ENCODE data around the gene FUCA1.
"Not testable (repeated sequence)": the region's sequence is repeated elsewhere in the genome, so short reads cannot be mapped to it uniquely, and the experiment has no call there.

Gene FUCA1

DNA sequence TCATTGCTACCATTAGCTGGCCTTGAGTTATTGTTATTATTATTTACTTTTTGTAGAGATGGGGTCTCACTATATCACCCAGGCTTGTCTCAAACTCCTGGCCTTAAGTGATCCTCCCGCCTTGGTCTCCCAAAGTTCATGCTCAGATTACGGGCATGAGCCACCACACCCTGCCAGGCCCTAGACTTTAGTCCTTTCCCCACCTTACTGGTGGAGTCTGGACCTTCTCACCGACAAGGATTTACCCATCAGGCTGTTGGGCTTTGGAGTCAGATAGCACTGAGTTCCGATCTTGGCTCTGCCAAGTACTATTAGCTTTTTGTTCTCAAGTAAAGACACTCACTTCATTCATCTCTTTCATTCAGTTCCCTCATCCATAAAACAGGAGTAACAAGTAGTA lies 27.9 kb upstream of the FUCA1 start:
- DNase-seq (ENCODE audit: low spot score): no peak

DNA sequence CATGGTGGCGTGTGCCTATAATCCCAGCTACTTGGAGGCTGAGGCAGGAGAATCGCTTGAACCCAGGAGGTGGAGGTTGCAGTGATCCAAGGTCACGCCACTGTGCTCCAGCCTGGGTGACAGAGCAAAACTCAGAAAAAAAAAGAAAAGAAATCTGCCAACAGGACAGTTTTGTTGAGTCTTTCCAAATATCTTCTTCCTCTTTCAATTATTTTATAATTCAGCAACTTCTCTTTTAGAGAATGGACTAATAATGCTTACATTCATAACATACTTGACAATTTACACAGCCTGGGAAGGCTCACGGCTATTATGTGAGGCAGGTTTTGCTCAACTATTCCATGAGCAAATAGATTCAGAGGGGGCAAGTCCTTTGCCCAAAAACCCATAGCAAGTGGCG lies 27.0 kb upstream of the FUCA1 start:
- no peak for DNase-seq (ENCODE audit: low spot score)

DNA sequence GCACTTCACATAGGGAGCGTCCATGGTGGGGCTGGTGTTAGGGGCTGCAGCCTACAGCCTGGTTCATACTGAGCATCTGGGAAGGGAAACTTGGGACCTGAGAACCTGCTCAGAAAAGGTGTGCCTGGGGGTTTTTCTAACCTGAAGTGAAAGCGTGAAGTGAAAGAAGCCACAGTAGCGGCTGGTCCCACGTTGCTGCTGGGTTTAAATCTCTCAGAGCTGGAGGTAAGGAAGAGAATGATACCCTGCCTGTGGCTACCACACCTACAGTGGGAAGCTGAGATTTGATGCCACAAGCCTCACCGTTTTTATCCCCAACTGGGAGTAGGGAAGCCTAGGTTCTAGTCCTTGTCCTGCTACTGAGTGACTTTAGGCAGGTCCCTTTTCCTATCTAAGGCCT lies 21.0 kb upstream of the FUCA1 start:
- DNase-seq (ENCODE audit: low spot score): no peak

- no peak for DNase-seq (ENCODE audit: low spot score)
Measured at GRCh38 chr1:23885222-23885621, 17.1 kb upstream of the FUCA1 start.

- DNase-seq (ENCODE audit: low spot score): no peak
Measured at GRCh38 chr1:23882746-23883145, 14.7 kb upstream of the FUCA1 start.

DNA sequence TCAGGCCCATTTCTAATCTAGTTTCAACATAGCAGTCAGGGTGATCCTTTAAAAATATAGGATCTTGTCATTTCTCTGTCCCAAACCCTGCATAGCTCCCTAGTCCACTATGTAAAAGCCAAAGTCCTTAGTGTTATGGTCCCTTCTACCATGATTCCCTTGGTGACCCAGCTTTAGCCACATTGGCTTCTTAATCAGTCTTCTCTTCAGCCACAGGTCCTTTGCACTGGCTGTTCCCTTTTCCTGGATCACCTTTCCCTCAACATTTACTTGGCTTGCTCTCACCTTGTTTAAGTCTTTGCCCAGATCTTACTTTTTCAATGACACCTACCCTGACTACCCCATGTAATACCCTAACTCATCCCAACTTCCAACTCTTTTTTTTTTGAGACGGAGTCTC lies 11.7 kb upstream of the FUCA1 start:
- no peak for DNase-seq (ENCODE audit: low spot score)

- DNase-seq (ENCODE audit: low spot score): no peak
Measured at GRCh38 chr1:23878668-23879067, 10.6 kb upstream of the FUCA1 start.

- no peak for DNase-seq (ENCODE audit: low spot score)
Measured at GRCh38 chr1:23875382-23875781, 7.3 kb upstream of the FUCA1 start.

DNA sequence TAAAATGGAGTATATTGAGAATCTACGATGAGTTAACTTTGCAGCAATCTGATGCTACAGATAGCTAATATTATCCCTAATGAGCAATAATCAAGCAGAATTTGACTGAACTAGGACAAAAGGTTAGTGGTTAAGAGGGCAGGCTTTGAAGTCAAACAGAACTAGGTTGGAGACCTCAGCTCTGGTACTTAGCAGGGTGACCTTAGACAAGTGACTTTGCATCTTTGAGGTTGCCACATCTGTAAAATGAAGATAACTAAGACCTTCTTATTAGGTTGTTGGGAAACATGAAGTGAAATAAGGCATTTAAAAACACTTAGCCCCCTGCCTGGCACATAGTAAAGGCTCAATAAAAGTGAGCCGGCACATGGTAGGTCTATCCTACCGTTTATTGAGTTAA lies 4.3 kb upstream of the FUCA1 start:
- no peak for DNase-seq (ENCODE audit: low spot score)

DNA sequence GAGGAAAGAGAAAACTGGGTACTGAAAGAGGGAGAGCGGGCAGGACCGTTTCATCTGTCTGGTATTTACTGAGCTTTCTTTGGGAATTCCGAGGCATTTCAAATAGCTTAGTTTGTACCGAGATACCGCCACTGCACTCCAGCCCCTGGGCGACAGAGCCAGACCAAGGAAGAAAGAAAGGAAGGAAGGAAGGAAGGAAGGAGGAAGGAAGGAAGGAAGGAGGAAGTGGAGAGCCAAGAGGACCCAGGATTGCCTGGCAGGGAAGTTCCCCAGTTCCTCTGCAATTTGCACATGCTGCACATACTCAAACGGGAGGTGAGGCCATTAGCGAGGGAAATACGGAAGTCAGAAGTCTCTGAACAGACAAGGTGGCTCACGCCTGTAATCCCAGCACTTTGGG lies 961 bp upstream of the FUCA1 start:
- peak; percentile 11 for DNase-seq (ENCODE audit: low spot score)

GRCh38 chr1:23868557-23869016 lies 497 bp upstream of the FUCA1 start:
- DNase-seq (ENCODE audit: low spot score): no peak

- no peak for DNase-seq (ENCODE audit: low spot score)
Measured at GRCh38 chr1:23867542-23867894, 572 bp downstream of the FUCA1 start.

DNA sequence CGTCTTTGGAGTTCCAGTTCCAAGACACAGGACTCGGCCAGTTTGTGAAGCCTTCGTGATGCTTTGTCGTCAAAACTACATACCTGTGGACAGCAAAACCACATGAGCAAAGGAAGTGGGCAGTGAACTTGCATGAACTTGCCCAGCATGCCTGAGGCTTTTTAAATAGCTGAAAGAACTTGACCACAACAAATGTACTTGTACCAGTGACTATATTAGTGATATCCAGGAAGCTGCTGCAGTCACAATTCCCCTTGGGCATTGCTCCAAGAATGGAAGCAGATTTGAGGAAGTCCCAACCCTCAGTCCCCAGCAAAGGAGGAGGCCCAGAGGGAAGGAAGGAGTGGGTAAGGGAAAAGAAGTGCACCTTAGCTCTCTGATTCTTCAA lies 2.6 kb downstream of the FUCA1 start:
- peak; percentile 37 for DNase-seq (ENCODE audit: low spot score)

DNA sequence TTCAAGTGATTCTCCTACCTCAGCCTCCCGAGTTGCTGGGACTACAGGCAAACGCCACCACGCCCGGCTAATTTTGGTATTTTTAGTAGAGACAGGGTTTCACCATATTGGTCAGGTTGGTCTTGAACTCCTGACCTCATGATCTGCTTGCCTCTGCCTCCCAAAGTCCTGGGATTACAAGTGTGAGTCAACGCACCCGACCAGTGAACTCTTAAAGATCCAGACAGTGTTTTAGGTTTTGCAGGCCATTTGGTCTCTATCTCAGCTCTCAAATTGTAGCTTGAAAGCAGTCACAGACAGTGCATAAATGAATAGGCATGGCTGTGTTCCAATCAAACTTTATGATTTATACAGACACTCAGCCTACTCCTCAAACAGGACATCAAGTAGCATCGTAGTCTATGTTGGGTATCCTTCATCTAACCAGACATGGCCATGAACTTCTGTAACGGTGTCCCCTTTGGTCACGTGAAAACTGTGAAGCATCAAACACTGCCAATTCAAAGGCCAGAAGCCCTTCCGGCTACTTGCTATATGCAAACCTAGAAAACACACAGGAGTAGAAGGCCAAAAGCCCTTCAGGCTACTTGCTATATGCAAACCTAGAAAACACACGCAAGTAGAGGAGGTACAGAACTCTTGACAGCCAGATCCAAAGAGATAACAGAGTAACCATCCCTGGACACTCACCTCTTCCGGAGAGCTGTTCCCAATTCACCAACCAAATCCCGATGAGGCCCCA lies 3.1 kb downstream of the FUCA1 start:
- no peak for DNase-seq (ENCODE audit: low spot score)

GRCh38 chr1:23862640-23863039 lies 5.5 kb downstream of the FUCA1 start:
- peak; percentile 26 for DNase-seq (ENCODE audit: low spot score)

DNA sequence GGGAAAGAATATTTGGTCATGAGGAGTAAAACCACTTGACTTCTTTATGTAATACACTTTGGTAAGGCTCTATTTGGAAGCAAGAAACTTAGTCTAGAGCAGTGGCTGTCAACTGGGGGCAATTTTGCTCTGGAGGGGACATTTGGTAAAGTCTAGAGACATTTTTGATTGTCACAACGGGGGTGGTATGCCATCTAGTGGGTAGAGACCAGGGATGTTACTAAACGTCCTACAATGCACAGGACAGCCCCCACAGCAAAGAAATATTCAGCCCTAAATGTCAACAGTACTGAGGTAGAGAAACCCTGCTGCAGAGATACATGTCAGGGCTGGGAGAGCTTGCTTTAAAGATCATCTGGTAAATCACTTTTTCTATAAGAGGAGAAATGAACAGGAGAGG lies 13.5 kb downstream of the FUCA1 start:
- DNase-seq (ENCODE audit: low spot score): peak; percentile 38

DNA sequence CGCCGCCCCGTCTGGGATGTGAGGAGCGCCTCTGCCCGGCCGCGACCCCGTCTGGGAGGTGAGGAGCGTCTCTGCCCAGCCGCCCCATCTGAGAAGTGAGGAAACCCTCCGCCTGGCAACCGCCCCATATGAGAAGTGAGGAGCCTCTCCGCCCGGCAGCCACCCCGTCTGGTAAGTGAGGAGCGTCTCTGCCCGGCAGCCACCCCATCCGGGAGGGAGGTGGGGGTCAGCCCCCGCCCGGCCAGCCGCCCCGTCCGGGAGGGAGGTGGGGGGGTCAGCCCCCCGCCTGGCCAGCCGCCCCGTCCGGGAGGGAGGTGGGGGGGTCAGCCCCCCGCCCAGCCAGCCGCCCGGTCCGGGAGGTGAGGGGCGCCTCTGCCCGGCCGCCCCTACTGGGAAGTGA lies 15.0 kb downstream of the FUCA1 start:
- not testable (repeated sequence) for DNase-seq (ENCODE audit: low spot score)

GRCh38 chr1:23851406-23851805 lies 16.7 kb downstream of the FUCA1 start:
- DNase-seq (ENCODE audit: low spot score): not testable (repeated sequence)

GRCh38 chr1:23848673-23849616 lies 19.1 kb downstream of the FUCA1 start:
- DNase-seq (ENCODE audit: low spot score): no peak

- not testable (repeated sequence) for DNase-seq (ENCODE audit: low spot score)
Measured at GRCh38 chr1:23847482-23848095, 20.5 kb downstream of the FUCA1 start.

- no peak for DNase-seq (ENCODE audit: low spot score)
Measured at GRCh38 chr1:23845163-23845562, 22.9 kb downstream of the FUCA1 start.

GRCh38 chr1:23843644-23844043 lies 24.4 kb downstream of the FUCA1 start:
- no peak for DNase-seq (ENCODE audit: low spot score)

DNA sequence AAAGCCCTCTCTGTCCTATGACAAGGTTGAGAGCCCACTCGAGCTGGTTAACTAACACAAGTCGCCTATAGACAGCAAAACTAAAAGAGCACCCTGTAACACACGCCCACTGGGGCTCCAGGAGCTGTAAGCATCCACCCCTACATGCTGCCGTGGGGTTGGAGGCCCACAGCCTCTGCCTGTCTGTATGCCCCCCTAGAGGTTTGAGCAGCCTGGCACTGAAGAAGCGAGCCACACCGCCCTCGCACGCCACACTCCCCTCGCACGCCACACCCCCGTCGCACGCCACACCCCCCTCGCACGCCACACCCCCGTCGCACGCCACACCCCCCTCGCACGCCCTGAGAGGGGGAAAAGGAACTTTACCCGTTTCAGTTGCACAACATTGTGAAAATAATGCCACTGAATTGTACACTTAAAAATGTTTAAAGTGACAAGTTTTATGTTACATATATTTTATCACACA lies 29.7 kb downstream of the FUCA1 start:
- no peak for DNase-seq (ENCODE audit: low spot score)
